A549 treated with AZD9567 at 1 μM for 4 hours (cell line): Measurements from ENCODE around the gene TMCC3. TPM values are rescaled to one million over a fixed set of nuclear protein-coding genes. Genes with fewer than 3 reads are reported as not detected.

Source experiments
- total RNA-seq: library from RNA; stranded (reverse); fragments of 200-300 nt; extraction: Qiagen RNA extraction; gene quantifications from 5 replicates; pipeline ENCODE4 v1.2.3, GENCODE V29; 2022; ENCODE audit not compliant: insufficient read depth

The TMCC3 gene, protein sequence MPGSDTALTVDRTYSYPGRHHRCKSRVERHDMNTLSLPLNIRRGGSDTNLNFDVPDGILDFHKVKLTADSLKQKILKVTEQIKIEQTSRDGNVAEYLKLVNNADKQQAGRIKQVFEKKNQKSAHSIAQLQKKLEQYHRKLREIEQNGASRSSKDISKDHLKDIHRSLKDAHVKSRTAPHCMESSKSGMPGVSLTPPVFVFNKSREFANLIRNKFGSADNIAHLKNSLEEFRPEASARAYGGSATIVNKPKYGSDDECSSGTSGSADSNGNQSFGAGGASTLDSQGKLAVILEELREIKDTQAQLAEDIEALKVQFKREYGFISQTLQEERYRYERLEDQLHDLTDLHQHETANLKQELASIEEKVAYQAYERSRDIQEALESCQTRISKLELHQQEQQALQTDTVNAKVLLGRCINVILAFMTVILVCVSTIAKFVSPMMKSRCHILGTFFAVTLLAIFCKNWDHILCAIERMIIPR
- 0.70 to 1.6 TPM (median 0.93 TPM) in 5 replicates for total RNA-seq

DNA sequence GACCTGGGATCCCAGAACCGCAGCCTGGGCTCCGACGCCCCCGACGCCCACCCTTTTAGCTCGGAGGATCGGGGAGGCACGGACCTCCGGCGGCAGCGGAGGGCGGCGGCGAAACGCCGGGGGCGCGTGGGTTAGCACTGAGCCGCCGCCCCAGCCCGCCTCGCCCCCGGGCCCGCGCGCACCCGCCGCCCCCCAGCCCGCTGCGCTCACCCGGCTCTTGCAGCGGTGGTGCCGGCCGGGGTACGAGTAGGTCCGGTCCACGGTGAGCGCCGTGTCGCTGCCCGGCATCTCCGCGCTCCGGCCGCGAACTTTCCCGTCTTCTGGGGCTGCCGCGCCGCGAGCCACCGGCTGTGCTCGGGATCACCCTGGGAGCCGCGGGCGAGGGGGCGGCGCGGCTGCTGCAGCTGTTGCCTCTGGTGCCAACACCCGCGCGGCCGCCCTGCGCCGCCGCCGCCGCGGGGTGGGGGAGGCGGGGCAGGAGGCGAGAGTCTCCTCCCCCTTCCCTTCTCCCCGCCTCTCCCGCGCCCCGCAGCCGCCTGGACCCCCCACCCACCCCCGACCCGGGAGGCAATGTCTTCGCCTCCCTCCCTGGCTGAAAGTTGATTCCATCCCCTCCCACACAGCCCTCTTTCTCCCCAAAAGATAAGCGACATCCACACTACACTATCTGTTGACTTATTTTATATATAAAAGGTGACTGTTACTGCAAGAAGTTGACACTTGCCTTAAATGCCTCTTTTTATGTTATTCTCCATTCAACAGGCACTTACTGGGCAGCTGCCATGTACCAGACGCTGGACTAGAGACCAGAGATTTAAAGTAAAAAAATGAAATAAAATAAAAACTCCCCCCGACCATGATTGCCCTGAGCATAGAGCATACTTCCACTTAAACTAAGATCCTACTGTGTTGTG lies at the start of gene TMCC3:
Gene TMCC3 (minus strand): TSS at position 415 of the 914 bp plus-strand sequence. CDS start 127 bp downstream, at position 288.

Other genes starting within 250 kb of the TMCC3 start
- gene CEP83, start 190.7 kb downstream of the TMCC3 start, total RNA-seq: 6.9 to 9.9 TPM (median 8.7 TPM) in 5 replicates